Activated naive CD4-positive, alpha-beta T cell treated with anti-CD3 and anti-CD28 coated beads, Interleukin-2, amount 50 U/mL, for 16 hours (primary cell): ENCODE data around the gene SERTAD1.

Experiments
- DNase-seq: peaks from one replicate; pipeline ENCODE4 v3.0.0-alpha.2; 2020

The SERTAD1 gene

DNA sequence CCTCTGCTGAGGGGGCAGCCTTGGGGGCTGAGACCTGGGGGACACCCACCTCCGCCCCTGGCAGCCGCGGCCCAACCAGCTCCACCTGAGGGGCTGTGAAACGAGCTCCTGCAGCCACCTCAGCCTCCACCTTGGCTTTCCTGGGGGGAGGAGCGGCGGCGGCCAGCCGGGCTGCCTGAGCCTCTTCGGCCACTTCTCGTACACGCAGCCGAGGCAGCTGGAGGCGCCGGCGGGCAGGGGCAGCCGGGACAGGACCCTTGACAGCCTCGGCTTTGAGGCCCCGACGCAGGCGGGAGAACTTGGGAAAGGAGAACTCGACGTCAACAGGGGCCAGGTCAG is 28.3 kb downstream of the SERTAD1 start:
- no peak for DNase-seq

DNA sequence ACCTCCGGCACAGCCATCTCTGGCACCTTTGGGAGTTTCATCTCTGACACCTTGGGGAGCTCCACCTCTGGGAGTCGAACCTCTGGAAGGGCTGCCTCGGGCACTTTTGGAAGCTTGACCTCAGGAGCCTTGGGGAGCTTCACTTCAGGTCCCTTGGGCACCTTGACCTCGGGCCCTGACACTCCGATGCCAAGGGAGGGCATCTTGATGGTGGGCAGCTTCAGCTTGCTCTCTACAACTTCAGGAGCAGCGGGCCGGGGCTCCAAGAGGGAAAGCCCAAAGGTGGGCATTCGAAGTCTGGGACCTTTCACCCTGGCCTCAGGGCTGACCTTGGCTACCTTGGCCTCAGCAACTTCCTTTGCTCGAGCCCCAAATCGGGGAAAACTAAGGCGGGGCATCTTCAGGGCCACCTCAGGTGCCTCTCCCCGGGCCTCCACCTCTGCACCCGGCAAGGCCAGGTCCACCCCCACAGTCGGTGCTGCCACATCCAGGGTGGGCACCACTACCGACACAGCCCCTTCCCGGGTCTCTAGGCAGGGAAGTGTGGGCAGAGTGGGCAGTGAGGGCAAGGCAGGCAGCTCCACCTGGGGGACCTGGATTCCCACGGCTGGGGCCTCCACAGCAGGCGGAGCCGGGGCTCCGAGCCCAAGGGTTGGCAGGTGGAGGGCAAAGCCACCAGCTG is 28.8 kb downstream of the SERTAD1 start:
- DNase-seq: no peak

DNA sequence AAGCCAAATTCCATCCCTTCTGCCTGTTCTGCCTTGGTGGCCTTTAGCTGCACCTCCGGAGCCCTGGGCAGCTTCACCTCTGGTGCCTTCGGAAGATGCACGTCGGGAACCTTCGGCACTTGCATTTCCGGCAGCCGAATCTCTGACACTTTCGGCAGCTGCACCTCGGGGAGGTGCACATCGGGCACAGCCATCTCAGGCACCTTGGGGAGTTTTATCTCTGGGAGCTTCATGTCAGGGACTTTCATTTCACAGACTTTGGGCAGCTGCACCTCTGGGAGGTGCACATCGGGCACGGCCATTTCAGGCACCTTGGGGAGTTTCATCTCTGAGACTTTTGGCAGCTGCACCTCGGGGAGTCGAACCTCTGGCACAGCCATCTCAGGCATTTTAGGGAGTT is 29.8 kb downstream of the SERTAD1 start:
- DNase-seq: no peak

DNA sequence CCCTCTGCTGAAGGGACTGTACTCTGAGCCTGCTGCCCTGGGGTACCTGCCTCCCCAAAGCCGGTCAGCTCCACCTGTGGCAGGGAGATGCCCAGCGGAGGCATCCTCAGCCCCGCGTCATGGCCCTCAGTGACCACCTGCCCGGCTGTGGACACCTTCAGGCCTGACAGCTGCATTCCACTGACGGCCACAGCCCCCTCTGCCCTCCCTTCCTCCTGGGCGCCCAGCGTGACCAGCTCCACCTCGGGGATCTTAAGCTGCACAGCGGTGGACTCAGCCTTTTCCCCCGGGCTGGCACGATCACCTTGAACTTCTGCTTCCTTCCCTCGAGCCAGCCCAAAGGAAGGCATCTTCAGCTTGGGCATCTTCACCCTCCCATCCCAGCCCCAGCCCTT is 31.0 kb downstream of the SERTAD1 start:
- DNase-seq: no peak

DNA sequence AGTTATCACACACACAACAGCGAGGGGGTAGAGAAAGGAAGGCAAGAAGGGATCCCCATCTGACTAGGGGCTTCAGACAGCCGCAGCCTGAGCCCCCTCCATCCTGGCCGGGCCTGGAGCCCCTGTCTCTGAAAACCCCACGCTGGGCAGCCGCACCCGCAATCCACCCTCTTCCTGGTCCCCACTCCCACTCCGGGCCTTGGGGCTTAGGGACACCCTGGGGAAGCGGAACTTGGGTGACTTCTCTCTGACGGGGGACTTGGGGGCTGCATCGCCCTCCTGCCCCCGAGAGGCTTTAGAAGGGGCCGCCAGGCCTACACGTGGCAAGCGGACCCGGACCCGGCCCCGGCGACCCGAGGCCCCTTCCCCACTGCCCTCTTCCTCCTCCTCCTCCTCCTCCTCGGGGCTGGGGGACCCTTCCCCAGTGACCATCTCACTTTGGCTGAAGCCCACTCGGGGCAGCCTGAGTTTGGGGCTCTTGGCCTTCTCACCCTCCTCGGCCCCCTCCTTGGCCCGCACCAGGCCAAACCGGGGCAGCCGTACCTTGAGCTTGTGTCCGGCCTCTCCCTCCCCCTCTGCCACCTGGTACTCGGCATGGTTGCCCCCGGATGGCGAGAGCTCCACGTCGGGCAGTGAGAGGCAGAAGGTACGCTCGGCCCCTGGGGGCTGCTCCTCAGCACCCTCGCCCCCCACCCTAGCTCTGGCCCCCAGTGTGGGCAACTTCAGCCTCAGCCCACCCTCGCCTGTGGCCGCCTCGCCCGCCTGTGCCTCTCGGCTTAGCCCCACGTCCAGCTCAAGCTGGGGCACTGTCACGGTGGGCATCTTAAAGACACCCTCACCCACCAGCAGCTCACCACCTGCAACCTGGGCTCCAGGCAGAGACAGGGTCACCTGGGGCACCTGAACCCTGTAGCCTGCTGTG is 31.6 kb downstream of the SERTAD1 start:
- no peak for DNase-seq

DNA sequence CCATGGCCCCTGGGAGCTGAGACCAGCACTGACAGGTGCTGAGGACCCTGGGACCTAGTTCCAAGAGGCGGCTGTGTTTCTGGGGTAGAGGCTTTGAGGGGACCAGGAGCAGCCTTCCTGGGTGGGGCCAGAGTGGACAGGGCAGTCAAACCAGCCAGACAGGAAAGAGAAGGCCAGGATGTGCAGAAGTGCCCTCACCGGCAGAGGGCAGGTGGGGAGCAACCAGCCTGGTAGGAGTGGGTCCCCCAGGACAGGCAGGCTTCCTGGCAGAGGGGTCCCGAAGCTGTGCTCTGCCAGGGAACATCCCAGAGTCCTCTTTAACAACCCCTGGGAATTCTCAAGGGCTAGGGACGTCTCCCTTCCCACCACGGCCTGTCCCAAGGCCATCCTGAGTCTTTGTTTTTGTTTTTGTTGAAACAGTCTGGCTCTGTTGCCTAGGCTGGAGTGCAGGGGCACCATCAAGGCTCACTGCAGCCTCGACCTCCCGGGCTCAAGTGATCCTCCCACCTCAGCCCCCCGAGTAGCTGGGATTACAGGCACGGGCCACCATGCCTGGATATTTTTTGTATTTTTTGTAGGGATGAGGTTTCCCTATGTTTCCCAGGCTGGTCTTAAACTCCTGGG is 32.8 kb downstream of the SERTAD1 start:
- DNase-seq: no peak

DNA sequence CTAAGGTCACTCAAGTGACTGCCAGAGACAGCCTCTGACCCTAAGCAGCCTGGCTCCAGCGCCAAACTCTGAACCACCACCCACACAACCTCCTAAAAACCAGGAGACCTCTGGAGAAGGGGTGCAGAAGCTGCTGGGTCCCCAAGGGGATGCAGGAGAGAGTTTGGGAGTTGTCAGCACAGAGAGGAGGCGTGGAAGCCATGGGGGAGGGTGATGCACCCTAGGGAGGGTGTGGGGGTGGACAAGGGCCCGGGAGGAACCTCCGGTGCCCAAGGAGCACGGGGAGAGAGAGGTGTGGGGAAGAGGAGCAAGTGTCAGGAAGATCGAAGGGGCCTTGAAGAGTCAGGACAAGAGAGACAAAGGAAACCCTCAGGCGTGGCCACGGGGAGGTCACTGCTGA is 33.7 kb downstream of the SERTAD1 start:
- DNase-seq: no peak

DNA sequence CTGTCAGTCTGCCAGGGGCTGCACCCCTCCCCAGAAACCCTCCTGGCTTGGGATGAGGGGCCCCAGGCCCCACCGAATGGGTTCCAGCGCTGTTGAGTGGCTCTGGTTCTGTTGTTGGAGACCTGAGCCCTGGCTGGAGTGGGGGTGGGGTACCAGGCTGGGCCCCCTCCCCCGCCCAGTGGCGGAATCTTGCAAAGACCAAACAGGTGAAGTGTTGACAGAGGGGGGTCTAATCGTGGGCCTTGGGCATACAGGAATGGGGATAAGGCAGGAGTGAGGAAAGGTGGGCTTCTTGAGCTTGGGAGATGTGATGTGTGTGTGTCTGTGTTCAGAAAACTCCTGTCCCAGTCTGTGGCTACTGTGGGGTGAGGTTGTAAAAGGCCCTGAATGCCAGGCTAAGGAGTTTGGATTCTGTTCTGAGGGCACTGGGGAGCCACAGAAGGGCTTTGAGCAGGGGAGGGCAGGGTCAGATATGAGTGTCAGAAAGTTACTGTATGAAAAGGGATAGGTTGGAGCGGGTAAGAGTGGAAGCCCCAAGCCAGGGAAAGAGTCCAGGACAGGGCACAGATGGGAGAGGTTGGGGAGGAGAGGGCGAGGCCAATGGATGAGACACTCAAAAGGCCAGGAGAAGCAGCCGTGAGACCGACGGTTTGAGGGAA is 35.6 kb downstream of the SERTAD1 start, which contains the start of gene HIPK4:
TSS of gene HIPK4 (minus strand) at position 98 of the 659 bp plus-strand sequence. CDS start 279 bp downstream, outside the sequence.
- no peak for DNase-seq

DNA sequence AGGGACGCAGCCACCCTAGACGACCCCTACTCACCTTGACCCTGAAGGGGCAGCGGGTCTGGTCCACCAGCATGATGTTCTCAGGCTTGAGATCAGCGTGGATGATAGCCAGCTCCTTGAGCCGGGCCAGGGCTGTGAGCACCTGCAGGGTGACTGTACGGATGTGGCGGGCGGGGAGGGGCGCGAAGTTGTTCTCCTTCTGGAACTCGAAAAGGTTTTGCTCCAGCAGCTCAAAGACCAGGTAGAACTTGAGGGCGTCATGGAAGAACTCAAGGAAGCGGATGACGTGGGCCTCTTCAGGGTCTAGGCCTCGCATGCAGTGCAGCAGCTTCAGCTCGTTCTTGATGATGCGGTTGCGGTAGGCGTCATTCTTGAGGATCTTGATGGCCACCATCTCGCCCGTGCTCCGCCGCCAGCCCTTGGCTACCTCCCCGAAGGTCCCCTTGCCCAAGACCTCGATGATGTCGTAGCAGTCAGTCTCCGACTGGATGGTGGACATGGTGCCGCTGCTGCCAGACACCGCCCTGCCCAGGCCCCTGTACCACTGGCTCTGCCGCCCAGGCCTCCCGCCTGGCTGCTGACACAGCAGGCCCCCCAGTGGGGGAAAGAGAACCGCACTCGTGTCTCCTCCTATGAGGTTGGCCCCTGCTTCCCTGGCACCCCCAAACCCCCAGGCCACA is 36.2 kb downstream of the SERTAD1 start:
- DNase-seq: no peak

DNA sequence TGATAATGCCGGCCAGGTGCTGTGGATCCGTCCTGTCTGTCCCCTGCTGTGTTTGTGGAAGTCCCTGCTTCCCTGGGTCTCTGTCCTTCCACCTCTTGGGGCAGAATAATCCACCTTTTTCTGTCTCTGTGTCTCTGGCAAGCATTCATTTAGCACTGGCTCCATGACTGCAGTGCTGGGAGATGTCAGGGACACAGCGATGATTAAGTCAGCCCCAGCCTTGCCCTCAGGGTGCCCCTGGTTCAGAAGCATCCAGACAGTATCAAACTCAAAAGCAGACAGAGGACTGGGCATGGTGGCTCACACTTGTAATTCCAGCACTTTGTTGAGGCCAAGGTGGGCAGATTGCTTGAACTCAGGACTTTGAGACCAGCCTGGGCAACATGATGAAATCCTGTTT is 37.3 kb downstream of the SERTAD1 start:
- no peak for DNase-seq

DNA sequence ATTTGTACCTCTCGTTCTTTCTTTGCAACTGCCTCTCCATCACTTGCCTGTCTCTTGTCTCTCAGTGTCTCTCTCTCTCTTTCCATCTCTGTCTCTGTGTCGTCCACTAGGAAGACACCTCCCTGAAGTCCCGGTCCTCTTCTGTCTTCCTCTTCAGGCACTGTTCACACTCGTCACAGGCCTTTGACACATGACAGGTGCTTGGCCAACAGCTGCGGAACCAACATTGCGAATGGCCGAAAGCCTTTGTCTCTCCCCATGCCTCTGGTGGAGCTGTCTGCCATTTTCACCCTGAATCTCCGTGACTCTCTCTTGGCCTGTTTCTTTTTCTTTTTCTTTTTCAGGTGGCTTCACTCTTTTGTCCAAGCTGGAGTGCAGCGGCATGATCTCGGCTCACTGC is 38.6 kb downstream of the SERTAD1 start:
- DNase-seq: no peak

DNA sequence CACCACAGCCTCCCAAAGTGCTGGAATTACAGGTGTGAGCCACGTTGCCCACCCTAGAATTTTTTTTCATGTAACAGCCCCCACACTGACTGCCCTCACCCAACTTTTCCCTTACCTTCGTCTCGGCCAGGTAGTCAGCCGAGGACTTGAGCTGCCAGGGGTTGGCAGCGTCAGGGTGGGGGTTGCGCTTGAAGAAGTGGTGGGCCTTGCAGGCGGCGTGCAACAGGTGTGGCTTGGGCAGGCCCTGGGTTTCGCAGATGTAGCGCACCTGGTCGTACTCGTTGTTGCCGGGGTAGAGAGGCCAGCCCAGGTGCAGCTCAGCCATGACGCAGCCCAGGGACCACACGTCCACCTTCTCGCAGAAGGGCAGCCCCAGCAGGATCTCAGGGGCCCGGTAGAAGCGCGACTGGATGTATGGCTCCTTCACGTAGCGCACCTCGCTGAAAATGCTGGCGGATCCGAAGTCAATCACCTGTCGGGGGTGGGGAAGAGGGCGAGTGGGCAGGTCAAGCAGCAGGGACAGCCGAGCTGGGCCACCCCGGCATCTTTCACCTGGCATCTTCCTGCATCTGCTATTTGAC is 42.0 kb downstream of the SERTAD1 start:
- no peak for DNase-seq

DNA sequence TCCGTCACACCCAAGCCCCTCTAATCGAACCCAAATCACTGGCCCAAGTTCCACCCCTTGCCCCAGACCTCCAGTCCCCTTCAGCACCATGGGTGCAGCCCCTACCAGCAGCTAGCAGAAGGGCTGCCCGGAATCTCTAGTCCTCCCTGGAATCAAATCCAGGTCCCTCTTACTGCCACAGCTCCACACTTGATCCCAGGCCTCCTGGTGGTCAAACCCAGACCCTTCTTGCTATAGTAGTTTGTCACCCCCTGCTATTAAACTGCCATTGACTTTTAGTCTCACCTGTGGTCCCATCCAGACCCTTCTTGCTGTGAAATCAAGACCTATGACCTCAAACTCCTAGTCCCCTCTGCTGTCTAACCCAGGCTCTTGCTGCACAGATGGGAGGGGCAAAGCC is 44.5 kb downstream of the SERTAD1 start:
- DNase-seq: no peak

DNA sequence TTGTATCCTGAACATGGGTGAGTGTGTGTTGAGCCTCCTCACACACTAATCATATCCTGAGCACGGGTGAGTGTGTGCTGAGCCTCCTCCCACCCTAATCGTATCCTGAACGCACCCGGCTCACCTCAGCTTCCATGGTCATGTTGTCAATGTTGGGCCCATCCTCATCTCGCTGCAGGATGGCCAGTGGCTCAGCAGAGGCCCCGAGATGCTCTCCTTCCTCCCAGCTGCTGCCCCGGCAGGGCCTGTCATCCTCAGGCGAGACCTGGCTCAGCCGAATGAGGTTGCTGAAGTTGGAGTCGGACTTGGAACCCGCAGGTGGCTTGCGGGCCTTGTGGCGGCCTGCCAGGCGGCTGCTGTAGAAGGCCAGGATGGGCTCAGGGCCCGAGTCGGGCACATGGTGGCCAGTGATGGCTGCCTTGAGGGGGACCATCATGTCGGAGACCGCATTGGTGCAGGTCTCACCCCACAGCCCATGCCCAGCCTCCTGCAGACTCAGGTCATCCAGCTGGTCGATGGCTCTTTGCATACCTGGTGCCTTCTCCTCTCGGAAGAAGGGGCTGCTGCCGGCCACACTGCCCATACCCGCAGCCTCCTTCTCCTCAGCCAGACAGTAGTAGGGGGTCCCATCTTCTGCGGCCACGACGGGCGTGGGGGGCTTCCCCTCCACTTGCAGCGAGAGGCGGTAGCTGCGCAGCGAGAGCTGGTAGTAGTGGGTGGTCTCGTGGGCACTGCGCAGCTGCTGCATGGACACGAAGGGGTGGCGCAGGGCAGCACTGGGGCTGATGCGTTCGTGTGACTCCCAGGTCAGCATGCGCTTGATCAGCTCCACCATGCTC is 45.4 kb downstream of the SERTAD1 start:
- DNase-seq: no peak

DNA sequence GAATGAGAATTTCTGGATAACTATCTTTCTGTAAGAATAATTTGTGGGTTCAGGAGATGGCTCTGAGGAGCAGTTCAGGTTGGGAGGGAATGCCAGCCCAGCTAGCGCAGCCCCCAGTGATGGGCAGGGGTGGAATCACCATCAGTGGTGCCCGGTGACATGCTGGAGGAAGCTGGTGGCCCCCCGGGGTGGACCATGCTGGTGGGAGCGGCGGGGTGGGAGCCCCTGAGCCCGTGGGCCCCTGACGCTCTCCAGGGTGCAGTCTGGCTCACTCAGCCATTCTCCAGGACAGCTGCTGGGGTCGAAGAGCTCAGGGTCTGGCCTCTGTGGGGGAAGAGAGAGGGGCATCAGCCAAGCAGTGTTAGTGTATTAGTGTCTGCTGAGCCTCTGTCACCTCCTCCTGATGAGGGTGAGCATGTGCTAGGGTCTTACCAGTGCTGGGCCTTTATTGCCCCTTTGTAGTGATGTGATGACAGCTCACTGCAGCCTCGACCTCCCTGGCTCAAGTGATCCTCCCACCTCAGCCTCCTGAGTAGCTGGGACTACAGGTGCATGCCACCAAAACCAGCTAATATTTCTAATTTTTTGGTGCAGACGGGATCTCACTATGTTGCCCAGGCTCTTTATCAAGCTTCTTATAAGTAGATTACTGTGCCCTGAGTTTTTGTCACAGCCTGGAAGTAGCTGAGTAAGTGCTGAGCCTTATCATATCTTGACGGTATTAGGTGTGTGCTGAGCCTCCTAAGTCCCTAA is 46.2 kb downstream of the SERTAD1 start:
- DNase-seq: no peak

DNA sequence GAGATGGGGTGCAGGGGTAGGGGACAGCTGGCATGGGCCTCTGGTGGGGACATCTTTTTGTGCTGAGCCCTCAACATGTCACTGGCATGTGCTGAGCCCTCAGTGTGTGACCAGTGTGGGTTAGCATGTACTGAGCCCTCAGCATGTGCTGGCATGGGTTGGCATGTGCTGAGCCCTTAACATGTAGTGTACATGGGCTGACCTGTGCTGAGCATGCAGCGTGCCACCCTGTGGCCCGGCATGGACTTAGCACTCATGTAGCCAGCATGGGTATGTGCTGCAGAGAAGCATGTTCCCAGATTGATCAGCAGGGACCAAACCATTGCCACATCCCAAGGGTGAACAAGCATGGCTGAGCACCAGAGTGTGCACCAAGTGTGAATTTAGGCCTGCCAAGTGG is 47.3 kb downstream of the SERTAD1 start:
- no peak for DNase-seq

DNA sequence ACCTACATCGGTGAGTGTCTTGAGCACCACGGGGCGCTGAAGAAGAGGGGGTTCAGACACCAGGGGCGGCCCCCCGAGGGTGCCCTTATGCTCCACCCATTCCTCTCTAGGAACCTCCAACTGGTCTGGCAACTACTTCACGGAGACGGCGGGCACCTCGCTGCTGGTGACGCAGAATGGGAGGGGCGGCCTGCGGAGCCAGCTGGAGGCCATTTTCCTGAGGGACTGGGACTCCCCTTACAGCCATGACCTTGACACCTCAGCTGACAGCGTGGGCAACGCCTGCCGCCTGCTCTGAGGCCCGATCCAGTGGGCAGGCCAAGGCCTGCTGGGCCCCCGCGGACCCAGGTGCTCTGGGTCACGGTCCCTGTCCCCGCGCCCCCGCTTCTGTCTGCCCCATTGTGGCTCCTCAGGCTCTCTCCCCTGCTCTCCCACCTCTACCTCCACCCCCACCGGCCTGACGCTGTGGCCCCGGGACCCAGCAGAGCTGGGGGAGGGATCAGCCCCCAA is 47.9 kb downstream of the SERTAD1 start:
- DNase-seq: no peak

DNA sequence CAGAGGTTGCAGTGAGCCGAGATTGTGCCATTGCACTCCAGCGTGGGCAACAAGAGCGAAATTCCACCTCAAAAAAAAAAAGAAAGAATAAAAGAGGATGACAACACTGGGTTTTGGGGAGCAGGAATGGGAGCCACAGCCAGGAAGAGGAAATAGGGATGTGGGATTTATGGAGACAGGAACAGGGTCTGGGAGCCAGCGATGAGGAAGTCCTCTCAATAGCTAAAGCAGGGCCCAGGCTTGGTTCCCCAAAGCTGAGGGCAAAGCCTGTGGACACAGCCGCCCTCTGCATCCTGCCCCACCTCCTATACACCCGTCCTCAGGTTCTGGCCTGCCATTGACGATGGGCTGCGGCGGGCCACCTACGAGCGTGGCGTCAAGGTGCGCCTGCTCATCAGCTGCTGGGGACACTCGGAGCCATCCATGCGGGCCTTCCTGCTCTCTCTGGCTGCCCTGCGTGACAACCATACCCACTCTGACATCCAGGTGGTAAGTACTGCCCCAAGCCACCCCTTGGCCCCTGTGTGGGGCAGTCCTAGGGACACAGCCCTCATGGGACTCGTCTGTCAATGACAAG is 49.4 kb downstream of the SERTAD1 start:
- DNase-seq: no peak

DNA sequence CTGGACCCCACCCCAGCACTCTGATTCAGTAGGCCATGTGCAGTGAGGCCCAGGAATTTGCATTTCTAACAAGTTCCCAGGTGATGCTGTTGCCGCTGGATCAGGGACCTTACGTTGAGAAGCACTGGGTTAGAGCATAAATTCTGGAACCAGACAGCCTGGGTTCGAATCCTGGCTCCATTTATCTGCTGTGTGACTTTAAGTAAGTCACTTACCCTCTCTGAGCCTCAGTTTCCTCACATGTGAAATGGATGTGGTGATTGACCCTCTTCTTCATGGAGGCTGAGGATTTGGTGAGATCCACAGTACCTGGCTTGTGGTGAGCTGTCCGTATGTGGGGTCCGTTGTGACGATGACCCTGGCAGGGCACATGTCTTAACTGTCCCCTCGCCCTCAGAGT is 51.7 kb downstream of the SERTAD1 start:
- DNase-seq: no peak

DNA sequence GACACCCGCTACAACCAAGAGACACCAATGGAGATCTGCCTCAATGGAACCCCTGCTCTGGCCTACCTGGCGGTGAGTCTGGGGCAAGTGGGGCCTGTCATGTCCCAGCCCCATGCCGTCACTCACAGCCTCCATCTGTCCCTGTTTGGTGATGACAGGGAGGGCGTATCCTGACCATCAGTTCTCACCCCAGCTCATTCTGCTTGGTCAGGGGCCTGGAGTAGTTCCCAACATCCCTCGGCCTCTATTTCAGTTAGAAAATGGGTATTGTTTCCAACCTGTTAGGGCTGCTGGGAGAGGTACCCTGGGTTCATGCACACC is 54.0 kb downstream of the SERTAD1 start:
- DNase-seq: no peak
